ENCODE results near the gene SLC10A7. TPM values are rescaled to one million over a fixed set of nuclear protein-coding genes. Genes with fewer than 3 reads are reported as not detected.

Gene SLC10A7, protein sequence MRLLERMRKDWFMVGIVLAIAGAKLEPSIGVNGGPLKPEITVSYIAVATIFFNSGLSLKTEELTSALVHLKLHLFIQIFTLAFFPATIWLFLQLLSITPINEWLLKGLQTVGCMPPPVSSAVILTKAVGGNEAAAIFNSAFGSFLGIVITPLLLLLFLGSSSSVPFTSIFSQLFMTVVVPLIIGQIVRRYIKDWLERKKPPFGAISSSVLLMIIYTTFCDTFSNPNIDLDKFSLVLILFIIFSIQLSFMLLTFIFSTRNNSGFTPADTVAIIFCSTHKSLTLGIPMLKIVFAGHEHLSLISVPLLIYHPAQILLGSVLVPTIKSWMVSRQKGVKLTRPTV
- 10 to 100 TPM; 28.3 to 31.9 TPM for total RNA-seq

DNA sequence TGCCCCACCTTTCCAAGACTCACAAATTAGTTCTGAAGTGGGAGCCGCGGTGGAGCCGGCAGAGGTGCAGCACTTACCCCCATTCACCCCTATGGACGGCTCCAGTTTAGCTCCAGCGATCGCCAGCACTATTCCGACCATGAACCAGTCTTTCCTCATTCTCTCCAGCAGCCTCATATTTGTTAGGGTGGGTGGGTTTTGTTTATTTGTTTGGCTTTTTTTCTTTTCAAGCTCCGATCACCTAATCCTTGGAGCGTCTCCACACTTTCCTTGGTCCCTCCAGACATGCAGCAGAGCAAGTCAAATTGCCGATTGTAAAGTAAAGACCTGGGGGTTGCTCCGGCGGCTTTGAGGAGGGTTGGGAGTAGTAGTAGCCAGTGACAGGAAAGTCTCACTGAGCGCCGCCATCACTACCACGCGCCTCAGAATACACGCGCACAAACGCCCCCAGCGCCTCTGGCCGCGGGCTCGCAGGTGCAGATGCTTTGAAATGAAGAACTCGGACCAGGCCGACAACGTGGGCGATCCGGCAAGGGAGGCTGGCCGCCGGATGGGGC lies at the start of gene SLC10A7:
Gene SLC10A7, minus strand, starts transcription at position 400 of the 557 bp plus-strand sequence. Its CDS starts 223 bp downstream, at position 177.
- peak; percentile 86 to 89 for ATAC-seq (replicated peaks in 1 of 2)
- H3K9me3 Mint-ChIP-seq: no peaks in the 10 kb centered on the region
- DNase-seq: peak; percentile 77 to 80
- peaks cover 27% of the 10 kb centered on the region for H3K4me1 Mint-ChIP-seq (ENCODE audit: low read depth)
- H3K4me3 Mint-ChIP-seq: no peak within 1 kb of the TSS
- H3K27ac Mint-ChIP-seq: peak within 1 kb of the TSS; percentile 94
- no peaks in the 10 kb centered on the region for H3K27me3 Mint-ChIP-seq (ENCODE audit: low read depth)
- peaks cover 0 to under 1% of the 10 kb centered on the region in 2 donors for H3K36me3 Mint-ChIP-seq (ENCODE audit: insufficient read depth in 2 of 2)

DNA sequence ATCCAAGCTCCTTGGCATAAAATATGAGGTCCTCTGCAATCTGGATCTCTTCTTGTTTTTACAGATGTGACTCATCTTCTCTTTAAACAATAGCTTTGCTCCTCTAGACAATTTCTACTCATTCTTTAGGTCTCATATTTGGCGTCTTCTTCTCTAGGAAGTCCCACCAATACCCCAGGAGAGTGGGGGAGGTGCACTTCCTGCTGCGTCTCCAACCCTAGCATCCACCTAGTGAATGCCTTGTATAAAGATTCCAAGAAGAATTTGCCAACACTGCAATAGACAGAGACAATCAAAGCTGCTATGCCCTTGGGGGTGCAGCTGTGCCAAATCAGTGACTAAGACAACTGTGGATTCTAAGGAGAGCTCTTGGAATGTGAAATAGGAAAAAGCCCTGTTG lies 45.7 kb upstream of the SLC10A7 start:
- H3K4me3 Mint-ChIP-seq: no peak overlapping the region
- H3K4me1 Mint-ChIP-seq (ENCODE audit: low read depth): no peaks in the 10 kb centered on the region
- ATAC-seq (replicated peaks in 1 of 2) (no peak), DNase-seq (no peak)
- H3K36me3 Mint-ChIP-seq (ENCODE audit: insufficient read depth in 2 of 2): no peaks in the 10 kb centered on the region
- H3K27ac Mint-ChIP-seq: no peak overlapping the region
- no peaks in the 10 kb centered on the region for H3K9me3 Mint-ChIP-seq
- peaks cover 18% of the 10 kb centered on the region for H3K27me3 Mint-ChIP-seq (ENCODE audit: low read depth)

DNA sequence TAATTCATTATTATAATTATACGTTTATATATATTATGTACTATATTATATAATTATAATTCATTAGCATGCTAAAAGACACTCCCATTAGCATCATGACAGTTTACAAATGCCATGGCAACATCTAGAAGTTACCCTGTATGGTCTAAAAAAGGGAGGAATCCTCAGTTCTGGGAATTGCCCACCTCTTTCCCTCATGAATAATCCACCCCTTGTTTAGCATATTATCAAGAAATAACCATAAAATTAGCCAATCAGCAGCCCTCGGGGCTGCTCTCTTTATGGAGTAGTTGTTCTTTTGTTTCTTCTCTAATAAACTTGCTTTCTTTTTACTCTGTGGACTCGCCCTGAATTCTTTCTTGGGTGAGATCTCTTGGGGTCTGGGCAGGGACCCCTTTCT lies 42.8 kb upstream of the SLC10A7 start:
- Mint-ChIP-seq H3K27ac (no peak overlapping the region), H3K9me3 (no peaks in the 10 kb centered on the region), H3K27me3 (ENCODE audit: low read depth) (peaks cover 32% of the 10 kb centered on the region), H3K4me1 (ENCODE audit: low read depth) (no peaks in the 10 kb centered on the region), H3K4me3 (no peak overlapping the region), H3K36me3 (ENCODE audit: insufficient read depth in 2 of 2) (no peaks in the 10 kb centered on the region)
- no peak for DNase-seq
- no peak for ATAC-seq (replicated peaks in 1 of 2)

DNA sequence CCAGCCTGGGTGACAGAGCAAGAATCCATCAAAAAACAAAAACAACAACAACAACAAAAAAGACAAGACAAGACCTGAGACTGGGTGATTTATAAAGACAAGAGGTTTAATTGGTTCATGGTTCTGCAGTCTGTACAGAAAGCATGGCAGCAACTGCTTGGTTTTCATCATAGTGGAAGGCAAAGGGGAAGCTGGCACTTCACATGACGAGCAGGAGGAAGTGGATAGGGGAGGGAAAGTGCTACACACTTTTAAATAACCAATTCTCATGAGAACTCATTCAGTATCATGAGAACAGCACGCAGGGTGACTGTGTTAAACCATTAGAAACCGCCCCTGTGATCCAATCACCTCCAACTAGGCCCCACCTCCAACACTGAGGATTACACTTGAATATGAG lies 28.4 kb upstream of the SLC10A7 start:
- Mint-ChIP-seq H3K36me3 (ENCODE audit: insufficient read depth in 2 of 2) (no peaks in the 10 kb centered on the region), H3K9me3 (no peaks in the 10 kb centered on the region), H3K27ac (no peak overlapping the region), H3K4me1 (ENCODE audit: low read depth) (no peaks in the 10 kb centered on the region), H3K4me3 (no peak overlapping the region), H3K27me3 (ENCODE audit: low read depth) (peaks cover 5% of the 10 kb centered on the region)
- DNase-seq (no peak), ATAC-seq (replicated peaks in 1 of 2) (no peak)

DNA sequence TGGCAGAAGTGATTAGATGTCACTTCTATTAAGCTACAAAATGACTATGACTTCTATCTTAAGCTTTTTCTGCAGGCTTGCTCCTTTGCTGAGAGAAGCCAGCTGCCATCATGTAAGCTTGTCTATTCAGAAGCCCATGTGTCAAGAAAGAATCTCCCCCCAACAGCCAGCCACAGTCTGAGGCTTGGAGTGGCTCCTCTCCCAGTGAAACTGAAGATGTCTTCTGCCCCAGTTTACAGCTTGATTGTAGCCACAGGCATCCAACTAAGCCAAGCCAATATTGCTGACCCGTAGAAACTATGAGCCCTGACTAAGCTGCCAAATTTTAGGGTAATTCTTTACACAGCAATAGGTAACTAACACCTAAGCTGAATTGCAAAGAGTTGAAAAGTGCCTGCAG lies 26.7 kb upstream of the SLC10A7 start:
- peaks cover 5% of the 10 kb centered on the region for H3K27me3 Mint-ChIP-seq (ENCODE audit: low read depth)
- peaks cover 0 to 9% of the 10 kb centered on the region in 2 donors for H3K36me3 Mint-ChIP-seq (ENCODE audit: insufficient read depth in 2 of 2)
- H3K27ac Mint-ChIP-seq: no peak overlapping the region
- H3K4me1 Mint-ChIP-seq (ENCODE audit: low read depth): no peaks in the 10 kb centered on the region
- no peak for ATAC-seq (replicated peaks in 1 of 2)
- no peak overlapping the region for H3K4me3 Mint-ChIP-seq
- DNase-seq: no peak
- peaks cover 0 to 7% of the 10 kb centered on the region in 2 donors for H3K9me3 Mint-ChIP-seq

DNA sequence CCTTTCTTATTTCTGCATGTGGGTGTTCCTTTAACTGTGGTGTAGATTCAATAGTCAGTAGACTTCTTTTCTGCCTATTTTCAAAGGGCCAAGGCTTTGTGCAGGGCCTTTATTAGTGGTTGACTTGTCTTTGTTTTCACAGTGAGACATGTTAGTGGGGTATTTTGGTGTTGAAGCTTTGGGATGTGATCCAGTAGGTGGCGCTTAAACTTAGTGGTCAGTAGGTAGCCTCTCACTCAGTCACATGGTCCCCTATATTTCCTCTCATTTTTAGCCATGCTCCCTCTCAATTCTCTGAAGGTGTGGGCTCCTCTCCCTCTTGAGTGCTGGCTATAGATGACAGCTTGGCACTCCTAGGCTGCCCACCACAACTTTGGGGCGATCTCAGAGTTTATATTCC lies 23.4 kb upstream of the SLC10A7 start:
- H3K27ac Mint-ChIP-seq: no peak overlapping the region
- peaks cover 10% of the 10 kb centered on the region for H3K27me3 Mint-ChIP-seq (ENCODE audit: low read depth)
- no peak overlapping the region for H3K4me3 Mint-ChIP-seq
- DNase-seq (no peak), ATAC-seq (replicated peaks in 1 of 2) (no peak)
- H3K9me3 Mint-ChIP-seq: peaks cover 6 to 10% of the 10 kb centered on the region in 2 donors
- no peaks in the 10 kb centered on the region for H3K4me1 Mint-ChIP-seq (ENCODE audit: low read depth)
- H3K36me3 Mint-ChIP-seq (ENCODE audit: insufficient read depth in 2 of 2): peaks cover 2 to 9% of the 10 kb centered on the region in 2 donors

DNA sequence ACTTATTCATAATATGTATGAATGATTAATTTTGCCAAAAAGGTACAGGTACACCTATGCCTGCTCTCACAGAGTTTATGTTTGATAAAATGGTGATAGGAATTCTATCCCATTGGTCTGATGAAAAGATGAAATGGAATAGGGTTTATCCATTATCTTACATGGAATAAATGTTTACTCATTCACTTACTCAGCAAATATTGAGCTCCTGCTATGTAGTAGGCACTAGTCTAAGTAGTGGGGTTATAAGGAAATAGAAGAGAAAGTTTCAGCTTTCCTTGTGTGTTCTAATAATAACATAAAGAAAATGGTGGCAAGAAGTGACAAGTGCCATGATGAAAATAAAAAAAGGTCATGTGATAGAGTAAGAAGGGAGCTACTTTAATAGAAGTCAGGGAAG lies 12.4 kb upstream of the SLC10A7 start:
- peaks cover 7 to 11% of the 10 kb centered on the region in 2 donors for H3K9me3 Mint-ChIP-seq
- no peaks in the 10 kb centered on the region for H3K4me1 Mint-ChIP-seq (ENCODE audit: low read depth)
- no peak overlapping the region for H3K27ac Mint-ChIP-seq
- ATAC-seq (replicated peaks in 1 of 2): no peak
- H3K36me3 Mint-ChIP-seq (ENCODE audit: insufficient read depth in 2 of 2): peaks cover 3 to 4% of the 10 kb centered on the region in 2 donors
- DNase-seq: no peak
- no peak overlapping the region for H3K4me3 Mint-ChIP-seq
- peaks cover 12% of the 10 kb centered on the region for H3K27me3 Mint-ChIP-seq (ENCODE audit: low read depth)

DNA sequence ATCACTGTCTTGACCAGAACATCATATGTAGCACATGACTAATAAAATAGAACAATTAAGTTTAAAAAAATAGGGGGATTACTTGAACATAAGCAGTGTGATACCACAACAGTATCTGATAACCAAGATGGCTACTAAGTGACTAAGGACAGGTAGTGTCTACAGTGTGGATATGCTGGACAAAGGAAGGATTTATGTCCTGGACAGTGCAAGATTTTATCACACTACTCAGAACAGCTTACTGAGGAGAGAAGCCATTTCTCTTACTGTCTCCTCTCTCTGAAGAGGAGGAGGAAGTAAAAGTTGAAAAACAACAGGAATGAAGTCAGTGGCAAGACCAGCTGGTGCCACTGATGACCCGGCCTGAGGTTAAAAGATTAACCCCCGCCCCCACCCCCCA lies 4.0 kb upstream of the SLC10A7 start:
- H3K36me3 Mint-ChIP-seq (ENCODE audit: insufficient read depth in 2 of 2): peaks cover 3 to 5% of the 10 kb centered on the region in 2 donors
- DNase-seq: no peak
- peaks cover 23% of the 10 kb centered on the region for H3K4me1 Mint-ChIP-seq (ENCODE audit: low read depth)
- peaks cover 3 to 4% of the 10 kb centered on the region in 2 donors for H3K9me3 Mint-ChIP-seq
- no peak for ATAC-seq (replicated peaks in 1 of 2)
- H3K4me3 Mint-ChIP-seq: no peak overlapping the region
- no peak overlapping the region for H3K27ac Mint-ChIP-seq
- peaks cover 6% of the 10 kb centered on the region for H3K27me3 Mint-ChIP-seq (ENCODE audit: low read depth)

DNA sequence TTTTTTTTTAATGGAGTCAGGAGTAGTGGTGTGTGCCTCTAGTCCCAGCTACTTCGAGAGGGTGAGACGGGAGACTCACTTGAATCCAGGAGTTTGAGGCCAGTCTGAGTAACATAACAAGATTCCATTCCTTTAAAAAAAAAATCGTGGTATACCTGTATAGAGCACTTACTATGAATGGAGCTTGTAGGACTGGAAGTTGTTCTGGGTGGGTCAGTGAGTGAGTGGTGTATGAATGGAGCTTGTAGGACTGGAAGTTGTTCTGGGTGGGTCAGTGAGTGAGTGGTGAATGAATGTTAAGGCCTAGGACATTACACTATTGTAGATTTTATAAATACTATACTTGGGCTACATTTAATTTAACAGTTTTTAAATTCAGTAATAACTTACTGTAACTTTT lies 2.9 kb upstream of the SLC10A7 start:
- Mint-ChIP-seq H3K36me3 (ENCODE audit: insufficient read depth in 2 of 2) (peaks cover 0 to 2% of the 10 kb centered on the region in 2 donors), H3K4me1 (ENCODE audit: low read depth) (peaks cover 23% of the 10 kb centered on the region), H3K27me3 (ENCODE audit: low read depth) (no peaks in the 10 kb centered on the region), H3K27ac (no peak overlapping the region), H3K4me3 (no peak overlapping the region), H3K9me3 (no peaks in the 10 kb centered on the region)
- ATAC-seq (replicated peaks in 1 of 2) (no peak), DNase-seq (no peak)

DNA sequence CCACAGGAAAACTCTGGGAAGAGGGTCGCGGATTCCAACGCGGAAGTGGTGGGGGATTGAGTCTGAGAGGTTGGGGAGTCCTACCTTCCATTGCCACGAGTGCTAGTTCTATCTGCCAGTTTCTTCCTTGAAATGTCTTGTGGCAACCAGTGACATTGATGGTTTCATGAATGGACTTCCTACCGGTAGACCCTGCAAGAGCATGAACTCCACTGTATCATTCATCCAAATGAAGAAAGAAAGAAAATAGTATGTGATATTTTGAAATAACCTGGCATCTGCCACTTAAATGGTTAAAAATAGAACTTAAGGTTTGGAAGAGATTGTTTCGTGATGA lies 1.1 kb upstream of the SLC10A7 start:
- H3K27me3 Mint-ChIP-seq (ENCODE audit: low read depth): no peaks in the 10 kb centered on the region
- H3K4me3 Mint-ChIP-seq: no peak overlapping the region
- ATAC-seq (replicated peaks in 1 of 2): peak in 1 of 2 donors; percentile 1
- H3K36me3 Mint-ChIP-seq (ENCODE audit: insufficient read depth in 2 of 2): peaks cover 0 to 2% of the 10 kb centered on the region in 2 donors
- H3K9me3 Mint-ChIP-seq: no peaks in the 10 kb centered on the region
- H3K27ac Mint-ChIP-seq: peak overlapping the region; percentile 94
- no peak for DNase-seq
- H3K4me1 Mint-ChIP-seq (ENCODE audit: low read depth): peaks cover 27% of the 10 kb centered on the region

DNA sequence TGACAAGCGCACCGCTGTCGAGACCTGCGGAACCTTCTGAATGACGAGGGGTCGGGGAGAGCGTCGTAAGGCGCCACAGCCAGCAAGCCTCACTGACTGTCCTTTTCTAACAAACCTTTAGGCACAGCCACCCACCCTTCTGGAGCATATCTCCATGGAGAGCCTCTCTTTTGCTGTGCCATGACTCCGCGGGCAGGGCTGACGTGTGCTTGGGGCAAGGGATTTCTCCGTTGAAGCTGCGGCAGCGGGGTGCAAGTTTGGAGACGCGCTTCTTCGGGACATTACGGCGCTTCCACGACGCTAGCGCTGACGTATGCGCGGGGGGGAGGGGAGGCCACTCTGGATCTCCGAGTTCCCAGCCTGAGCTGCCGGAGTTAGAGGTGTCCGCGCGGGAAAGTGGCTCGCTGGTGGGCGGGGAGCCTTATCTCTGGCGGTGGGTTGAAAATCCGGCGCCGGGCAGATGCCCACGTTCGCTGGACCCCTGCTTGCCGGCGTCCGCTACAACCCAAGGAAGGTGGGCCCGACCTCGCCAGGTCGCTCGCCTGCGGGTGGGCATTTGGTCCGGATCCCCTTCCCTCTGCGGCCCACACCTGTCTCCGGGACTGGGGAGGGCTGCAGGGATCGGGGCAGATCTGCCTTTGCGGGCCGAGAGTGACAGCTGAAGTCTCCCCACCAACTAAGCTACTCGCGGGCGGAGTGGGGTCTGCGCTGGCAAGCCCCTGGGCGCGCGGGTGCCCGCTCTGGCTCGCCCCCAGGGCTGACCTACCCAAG lies 543 bp upstream of the SLC10A7 start:
- H3K27me3 Mint-ChIP-seq (ENCODE audit: low read depth): no peaks in the 10 kb centered on the region
- peaks cover 27% of the 10 kb centered on the region for H3K4me1 Mint-ChIP-seq (ENCODE audit: low read depth)
- peaks cover 0 to 2% of the 10 kb centered on the region in 2 donors for H3K36me3 Mint-ChIP-seq (ENCODE audit: insufficient read depth in 2 of 2)
- DNase-seq: peak; percentile 86 to 89
- H3K4me3 Mint-ChIP-seq: no peak overlapping the region
- H3K9me3 Mint-ChIP-seq: no peaks in the 10 kb centered on the region
- ATAC-seq (replicated peaks in 1 of 2): peak; percentile 84 to 88
- H3K27ac Mint-ChIP-seq: peak overlapping the region; percentile 94

DNA sequence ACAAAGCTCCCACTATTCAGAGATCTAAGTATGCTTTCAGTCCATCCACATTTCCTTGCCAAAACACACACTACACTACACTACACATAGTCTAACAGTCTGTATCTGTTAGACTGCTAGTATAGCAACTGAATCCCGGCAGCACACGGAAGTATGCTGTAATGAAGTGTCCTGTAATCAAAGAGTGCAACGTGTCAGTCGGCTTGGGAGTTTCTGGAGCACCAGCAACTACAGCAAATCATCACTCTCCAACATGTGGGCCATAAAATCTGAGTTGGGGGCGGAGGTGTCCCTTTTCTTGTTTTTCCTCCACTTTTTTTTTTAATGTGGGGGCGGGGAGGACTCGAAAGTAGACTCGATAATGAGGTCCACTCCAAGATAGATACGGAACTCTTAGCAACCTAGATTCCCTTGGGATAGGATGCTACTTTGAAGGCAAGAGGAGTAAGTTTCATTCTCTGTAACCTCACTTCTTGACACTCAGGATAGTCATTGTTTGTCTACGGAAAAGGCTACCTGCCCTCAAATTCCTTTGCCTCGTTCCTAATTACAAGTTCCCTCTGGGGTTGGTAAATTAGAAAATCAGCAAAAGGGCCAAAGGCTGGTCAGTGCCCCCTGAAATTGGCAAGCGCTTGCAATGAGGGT lies 722 bp downstream of the SLC10A7 start:
- ATAC-seq (replicated peaks in 1 of 2) (peak; percentile 44 to 58), DNase-seq (peak; percentile 35 to 41)
- Mint-ChIP-seq H3K27ac (no peak overlapping the region), H3K36me3 (ENCODE audit: insufficient read depth in 2 of 2) (peaks cover 0 to 2% of the 10 kb centered on the region in 2 donors), H3K4me3 (no peak overlapping the region), H3K27me3 (ENCODE audit: low read depth) (no peaks in the 10 kb centered on the region), H3K4me1 (ENCODE audit: low read depth) (peaks cover 27% of the 10 kb centered on the region), H3K9me3 (no peaks in the 10 kb centered on the region)
